ES-I3 (cell line): ENCODE results near the gene ADGRA1.

Source experiments
- H3K36me3 ChIP-seq: 2 replicates; pipeline ENCODE4 v1.6.1; 2013; ENCODE audit warnings: mild to moderate bottlenecking, low read length, control low read depth, moderate library complexity; ENCODE audit not compliant: insufficient read depth
- H3K4me1 ChIP-seq: 2 replicates; pipeline ENCODE4 v1.6.1; 2013; ENCODE audit warnings: mild to moderate bottlenecking, control low read depth, low read length; ENCODE audit not compliant: insufficient read depth
- H3K9ac ChIP-seq: 2 replicates; pipeline ENCODE4 v1.6.1; 2013; ENCODE audit warnings: low read depth, mild to moderate bottlenecking, low read length, moderate library complexity
- H3K9me3 ChIP-seq: 2 replicates; pipeline ENCODE4 v1.6.1; 2013; ENCODE audit warnings: mild to moderate bottlenecking, low read length, moderate library complexity; ENCODE audit not compliant: control insufficient read depth, insufficient read depth

Gene ADGRA1

DNA sequence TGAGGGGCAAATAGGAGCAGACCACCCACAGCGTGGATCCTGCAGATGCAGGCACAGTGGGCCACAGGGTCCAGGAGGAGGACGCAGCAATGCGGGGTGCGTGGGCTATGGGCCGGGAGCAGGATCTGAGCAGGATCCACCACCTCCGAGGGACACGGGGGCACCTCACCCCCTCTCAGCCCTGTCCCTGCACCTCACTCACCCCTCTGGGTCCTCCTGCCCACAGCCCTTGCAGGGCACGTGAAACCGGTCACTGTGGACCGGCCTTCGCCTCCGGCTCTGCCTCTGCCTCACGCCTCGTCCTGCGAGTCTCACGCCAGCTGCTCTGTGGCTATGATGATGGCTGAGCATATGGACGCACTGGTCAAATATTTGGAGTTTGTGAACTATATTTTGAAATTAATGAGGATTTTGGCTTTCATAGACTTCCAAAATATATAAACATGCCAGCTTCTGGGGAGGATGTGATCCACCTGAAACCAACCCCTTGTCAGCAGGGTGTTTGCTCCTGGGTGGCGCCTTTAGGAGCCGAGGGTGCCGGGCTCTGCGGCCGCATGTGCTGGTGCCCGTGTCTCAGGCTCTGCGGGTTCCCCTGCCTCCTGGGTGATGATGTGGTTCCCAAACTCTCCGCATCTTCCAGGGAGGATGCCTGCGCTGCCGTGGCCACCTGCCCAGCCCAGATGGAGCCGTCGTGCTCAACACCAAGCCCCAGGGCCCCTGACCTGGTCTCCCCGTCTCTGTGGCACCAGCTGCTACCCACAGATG lies 11.3 kb upstream of the ADGRA1 start:
- H3K9ac ChIP-seq = no peak overlapping the region
- H3K9me3 ChIP-seq = no peaks in the 10 kb centered on the region
- no peaks in the 10 kb centered on the region for H3K36me3 ChIP-seq
- H3K4me1 ChIP-seq = no peaks in the 10 kb centered on the region; the same call in 1 of the 2 replicates

DNA sequence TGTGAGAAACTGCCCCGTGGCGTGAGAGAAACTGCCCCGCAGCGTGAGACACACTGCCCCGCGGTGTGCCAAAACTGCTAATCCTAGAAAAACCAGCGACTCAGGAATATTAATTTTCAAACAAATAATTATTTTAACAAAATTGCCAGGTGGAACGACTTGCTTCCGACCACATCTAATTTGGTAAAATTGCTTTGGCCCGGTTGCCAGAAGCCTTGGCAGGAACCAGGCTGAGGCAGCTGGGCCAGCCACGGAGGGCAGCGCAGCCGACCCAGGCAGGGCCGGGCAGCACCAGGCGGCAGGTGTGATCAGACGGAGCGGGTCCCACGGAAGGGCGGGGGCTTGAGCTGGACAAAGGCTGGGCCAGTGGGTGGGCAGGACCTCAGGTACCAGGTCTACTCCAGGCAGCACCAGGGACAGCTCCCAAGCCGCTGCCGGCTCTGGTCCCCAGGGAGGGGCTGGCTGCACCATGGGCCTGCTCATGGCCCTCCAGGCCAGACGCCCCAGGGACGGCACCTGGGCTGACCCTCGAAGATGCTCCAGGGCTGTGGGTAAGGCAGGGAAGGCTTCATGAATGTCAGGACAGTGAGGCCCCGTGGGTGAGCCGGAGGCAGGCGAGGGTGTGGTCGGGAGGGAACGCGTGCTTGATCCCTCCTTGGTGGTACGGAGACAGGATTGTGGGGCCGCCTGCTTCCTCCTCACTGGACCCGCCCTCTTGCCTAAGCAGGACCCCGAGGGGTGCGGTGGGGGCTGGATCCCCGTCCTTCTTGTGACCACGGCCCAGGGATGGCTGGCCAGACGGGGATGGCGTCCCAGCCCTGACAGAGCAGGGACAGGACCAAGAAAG lies 7.7 kb upstream of the ADGRA1 start:
- no peaks in the 10 kb centered on the region for H3K36me3 ChIP-seq
- no peaks in the 10 kb centered on the region for H3K4me1 ChIP-seq
- H3K9me3 ChIP-seq = no peaks in the 10 kb centered on the region
- H3K9ac ChIP-seq = no peak overlapping the region

DNA sequence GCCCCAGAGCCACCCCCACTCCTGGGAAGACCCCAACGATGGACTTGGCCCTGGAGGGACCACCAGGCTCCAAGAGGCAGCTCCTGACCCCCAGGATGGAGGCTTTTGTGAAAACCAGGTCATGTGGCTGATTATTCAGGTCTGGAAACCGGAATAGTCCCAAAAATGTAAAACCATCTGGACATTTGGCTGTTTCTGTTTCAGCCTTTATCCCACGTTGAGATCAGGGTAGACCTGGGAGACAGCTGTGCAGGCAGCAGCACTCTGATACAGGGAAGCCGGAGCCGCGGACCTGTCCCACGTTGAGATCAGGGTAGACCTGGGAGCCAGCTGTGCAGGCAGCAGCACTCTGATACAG lies 7.1 kb upstream of the ADGRA1 start:
- Histone ChIP-seq H3K4me1 (no peaks in the 10 kb centered on the region), H3K9ac (no peak overlapping the region), H3K36me3 (no peaks in the 10 kb centered on the region), H3K9me3 (no peaks in the 10 kb centered on the region)

DNA sequence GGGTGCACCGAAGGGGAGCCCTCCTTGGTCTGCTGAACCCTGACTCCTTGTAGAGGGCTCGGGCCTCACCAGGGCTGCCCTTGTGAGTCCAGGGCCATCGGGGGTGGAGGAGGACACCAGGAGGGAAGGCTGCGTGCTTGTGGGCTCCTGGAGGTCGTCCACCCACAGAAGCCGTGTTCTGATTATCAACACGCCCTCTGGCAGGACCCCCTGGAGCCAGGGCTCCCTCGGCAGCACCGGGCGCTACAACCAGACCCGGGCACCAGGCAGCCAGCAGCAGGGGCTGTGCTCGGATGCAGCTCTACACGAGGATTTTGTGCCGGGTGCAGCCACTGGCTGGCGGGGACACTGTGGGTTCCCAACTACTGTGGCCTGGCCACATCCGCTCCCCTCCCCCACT lies 6.1 kb upstream of the ADGRA1 start:
- H3K4me1 ChIP-seq = no peaks in the 10 kb centered on the region
- H3K9ac ChIP-seq = no peak overlapping the region
- no peaks in the 10 kb centered on the region for H3K9me3 ChIP-seq
- H3K36me3 ChIP-seq = no peaks in the 10 kb centered on the region

DNA sequence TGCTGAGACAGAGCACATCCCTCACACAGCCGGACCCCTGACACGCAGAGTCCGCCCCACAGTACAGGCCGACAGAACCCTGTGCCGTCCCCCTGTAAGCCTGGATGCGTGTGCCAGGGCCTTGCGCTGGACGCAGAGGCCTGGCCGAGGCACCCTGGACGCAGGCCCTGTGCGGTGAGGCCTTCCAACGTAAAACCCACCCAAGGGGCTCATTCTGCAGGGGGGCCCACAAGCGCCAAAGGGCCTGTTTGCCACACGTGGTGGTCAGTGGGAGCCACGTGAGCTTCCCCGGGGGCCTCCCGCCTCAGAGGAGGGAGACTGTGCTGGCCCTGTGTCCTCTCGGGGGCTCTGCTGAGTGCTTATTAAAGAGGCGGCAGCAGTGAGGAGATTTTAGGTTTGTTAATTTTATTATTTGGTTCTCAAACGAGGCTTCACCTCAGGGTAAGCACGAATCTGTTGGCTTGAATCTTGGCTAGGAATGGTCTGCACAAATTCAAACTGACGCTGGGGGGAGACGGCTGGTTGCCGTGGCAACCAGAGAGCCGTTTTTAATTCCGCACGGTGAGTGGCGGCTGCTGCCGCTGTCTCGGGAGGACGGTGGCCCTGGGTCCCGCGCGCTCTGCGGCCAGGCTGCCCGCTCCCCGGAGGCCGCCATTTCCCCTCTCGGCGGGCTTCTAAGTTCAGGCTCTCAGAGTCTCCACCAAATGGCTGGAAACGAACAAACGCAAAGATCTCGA lies 4.9 kb upstream of the ADGRA1 start:
- no peaks in the 10 kb centered on the region for H3K9me3 ChIP-seq
- H3K9ac ChIP-seq = no peak overlapping the region
- H3K36me3 ChIP-seq = no peaks in the 10 kb centered on the region
- no peaks in the 10 kb centered on the region for H3K4me1 ChIP-seq

DNA sequence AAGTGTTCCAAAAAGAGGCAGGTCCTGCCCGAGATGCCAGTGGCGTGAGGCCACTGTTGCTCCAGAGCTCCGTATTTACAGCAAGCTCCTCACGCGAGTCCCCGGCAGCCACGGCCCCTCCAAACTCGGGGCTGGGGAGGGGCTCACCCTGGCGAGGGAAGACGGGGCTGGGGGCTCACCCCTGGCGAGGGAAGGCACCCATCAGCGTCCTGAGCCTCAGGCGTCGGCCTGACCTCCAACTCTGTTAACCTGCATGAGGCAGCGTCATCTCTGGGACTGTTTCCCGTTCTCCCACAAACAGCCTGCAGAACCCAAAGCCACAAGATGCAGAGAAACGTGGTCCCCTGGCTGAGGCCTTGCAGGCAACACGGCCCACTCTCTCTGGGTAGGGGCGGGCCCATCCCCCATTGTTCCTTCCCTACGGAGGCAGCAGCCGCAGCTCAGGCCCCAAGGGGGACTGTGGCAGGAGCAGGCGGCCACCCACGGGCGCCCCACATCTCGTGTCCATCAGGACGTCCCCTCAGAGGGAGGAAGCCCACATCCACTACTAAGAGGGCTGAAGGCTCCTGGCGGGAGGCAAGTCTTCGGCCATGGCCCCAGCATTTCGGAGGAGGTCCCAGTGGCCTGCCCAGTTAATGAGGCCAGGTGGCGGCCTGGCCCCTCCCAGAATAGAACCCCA lies 4.2 kb upstream of the ADGRA1 start:
- no peaks in the 10 kb centered on the region for H3K4me1 ChIP-seq
- H3K36me3 ChIP-seq = no peaks in the 10 kb centered on the region
- H3K9me3 ChIP-seq = no peaks in the 10 kb centered on the region
- H3K9ac ChIP-seq = no peak overlapping the region

DNA sequence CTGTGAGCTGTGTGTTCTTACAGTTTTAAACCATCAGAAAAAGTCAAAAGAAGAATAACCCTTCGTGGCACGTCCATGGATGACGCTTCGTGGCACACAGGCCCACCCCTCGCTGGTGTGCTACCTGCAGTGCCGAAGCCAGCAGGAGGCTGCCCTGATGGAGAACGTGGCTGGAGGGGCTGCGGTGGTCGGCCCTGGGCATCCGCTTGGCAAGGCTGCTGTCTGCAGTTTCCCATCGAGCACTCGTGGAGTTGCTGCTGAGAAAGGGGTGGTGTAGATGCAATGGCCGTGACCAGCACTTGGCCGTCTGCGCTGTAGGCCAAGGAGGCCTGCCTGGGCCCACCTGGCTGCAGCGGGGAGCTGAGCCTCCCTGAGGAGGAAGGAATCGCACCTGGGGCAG lies 3.2 kb upstream of the ADGRA1 start:
- Histone ChIP-seq H3K36me3 (no peaks in the 10 kb centered on the region), H3K9me3 (no peaks in the 10 kb centered on the region), H3K9ac (no peak overlapping the region), H3K4me1 (no peaks in the 10 kb centered on the region)

DNA sequence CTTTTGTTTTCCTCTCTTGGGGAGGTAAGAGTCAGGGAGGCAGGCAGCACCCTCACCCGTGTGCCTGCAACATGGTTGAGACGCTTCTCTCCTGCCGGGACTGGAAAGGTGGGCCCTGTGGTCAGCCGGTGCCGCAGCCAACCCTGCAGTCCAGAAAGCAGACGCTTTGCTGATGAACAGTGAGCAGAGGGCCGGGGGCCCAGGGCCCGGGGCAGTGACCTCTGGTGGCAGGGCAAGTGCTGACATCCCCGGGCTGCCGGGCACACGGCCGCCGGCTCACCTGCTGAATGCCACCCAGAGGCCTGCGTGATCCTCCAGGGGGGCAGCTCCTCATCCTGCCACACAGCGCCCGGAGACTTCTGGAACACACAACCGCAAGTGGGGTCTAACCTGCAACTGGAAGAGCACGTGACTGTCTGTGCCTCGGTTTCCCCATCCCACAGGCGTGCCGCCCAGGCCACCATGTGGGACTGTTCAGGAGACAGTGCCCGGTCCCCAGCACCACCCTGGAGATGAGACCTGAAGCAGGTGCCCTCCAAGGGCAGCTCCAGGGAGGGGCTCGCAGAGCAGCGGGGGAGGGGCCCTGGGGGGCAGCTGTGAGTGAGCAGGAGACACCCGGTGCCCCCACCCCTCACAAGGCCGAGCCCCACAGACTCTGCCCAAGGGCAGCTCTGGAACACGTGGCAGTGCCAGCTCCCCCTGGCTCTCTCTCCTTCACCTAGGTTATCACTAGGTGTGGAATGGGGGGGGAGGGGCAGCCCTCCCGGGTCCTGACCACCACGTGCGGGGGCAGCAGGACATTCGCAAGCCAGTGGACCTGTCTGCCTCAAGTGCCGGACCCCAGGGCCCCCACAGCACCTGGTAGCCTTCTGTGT lies 2.2 kb upstream of the ADGRA1 start:
- H3K4me1 ChIP-seq = no peaks in the 10 kb centered on the region
- H3K36me3 ChIP-seq = no peaks in the 10 kb centered on the region
- H3K9me3 ChIP-seq = no peaks in the 10 kb centered on the region
- no peak overlapping the region for H3K9ac ChIP-seq

DNA sequence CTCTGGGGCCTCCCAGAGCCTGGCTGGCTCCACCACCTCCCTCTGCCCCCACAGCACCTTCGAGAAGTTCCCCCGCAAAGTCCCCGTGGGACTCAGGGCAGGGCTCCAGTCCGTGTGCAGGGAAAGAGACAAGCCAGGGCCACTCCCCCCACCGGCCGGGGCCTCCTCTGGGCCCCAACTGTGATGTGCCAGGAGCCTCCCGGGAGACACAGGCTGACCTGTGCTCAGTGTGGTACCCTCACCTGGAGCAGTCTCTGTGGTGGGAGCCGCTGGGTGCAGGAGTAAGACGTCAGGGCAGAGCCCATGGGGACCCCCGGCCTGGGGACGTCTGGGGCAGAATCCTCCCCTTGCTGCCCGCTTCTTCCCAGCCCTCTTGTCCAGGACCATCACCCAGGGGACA lies 1.5 kb upstream of the ADGRA1 start:
- Histone ChIP-seq H3K9ac (no peak overlapping the region), H3K36me3 (no peaks in the 10 kb centered on the region), H3K4me1 (no peaks in the 10 kb centered on the region)

DNA sequence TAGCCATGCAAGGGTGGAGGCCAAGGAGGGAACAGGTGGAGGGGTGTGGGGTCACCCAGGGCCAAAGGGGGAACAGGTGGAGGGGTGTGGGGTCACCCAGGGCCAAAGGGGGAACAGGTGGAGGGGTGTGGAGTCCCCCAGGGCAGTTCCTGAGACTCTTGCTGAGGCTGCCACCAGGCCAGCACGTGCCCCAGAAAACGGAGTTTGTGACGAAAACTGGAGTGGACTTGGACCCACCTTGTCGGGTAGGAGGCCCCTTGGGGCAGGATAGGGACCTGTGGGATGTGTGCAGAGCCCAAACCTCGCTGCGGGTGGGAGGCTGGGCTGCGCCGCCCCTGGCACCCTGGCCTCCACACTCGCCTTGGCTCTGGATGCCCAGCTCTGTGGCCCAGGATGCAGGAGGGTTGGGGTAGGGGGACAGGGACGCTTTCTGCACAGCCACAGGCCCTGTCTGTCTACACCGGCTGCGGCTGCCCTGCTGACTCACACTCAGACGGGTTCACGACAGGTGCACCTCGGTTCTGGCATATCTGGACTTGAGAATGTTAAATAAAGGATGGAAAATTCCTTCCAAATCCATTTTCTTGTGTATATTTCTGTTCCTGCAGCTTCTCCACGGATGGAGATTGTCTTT lies 562 bp upstream of the ADGRA1 start:
- no peaks in the 10 kb centered on the region for H3K4me1 ChIP-seq
- no peaks in the 10 kb centered on the region for H3K36me3 ChIP-seq
- H3K9me3 ChIP-seq = no peaks in the 10 kb centered on the region
- peak overlapping the region; percentile 53; the same call in 1 of the 2 replicates for H3K9ac ChIP-seq

More for the DNA sequence above, 1.5 kb upstream of the ADGRA1 start:
- H3K9me3 ChIP-seq = no peaks in the 10 kb centered on the region

DNA sequence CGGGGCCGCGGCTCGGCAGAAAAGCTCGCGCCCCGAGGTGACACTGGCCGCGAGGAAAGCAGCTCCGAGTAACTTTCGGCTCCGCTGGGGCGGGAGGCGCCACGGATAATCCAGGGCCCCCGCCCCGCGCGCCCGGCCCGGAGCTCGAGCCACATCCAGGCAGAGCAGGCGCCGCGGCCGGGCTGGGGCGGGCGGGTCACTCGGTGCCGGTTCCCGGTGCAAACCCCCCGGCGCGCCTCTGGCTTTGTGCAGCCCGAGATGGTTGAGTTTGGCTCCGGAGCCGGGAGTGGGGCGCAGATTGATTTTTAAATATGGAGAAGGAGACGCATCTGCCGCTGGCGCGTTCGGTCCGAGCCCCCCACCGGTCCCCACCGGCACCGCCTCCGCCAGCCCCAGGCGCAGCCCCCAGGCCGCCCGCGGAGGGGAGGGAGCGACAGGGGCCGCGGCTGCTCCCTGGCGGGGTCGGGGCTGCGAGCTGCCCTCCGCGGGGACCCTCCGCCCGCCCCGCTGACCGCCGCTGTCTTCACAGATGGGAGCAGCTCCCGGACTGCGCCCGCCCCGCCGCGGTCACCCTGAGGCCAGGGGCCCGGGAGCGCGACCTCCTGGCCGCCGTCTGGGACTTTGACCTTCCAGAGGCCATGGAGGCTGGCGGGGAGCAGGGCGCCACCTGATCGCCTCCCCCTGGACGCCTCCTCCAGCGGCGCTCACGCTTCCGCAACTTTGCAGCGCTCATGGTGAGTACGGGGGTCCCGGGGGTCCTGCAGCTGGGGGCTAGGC lies 643 bp downstream of the ADGRA1 start:
- H3K4me1 ChIP-seq = no peaks in the 10 kb centered on the region
- no peaks in the 10 kb centered on the region for H3K9me3 ChIP-seq
- H3K36me3 ChIP-seq = no peaks in the 10 kb centered on the region
- peak overlapping the region; percentile 53 for H3K9ac ChIP-seq

DNA sequence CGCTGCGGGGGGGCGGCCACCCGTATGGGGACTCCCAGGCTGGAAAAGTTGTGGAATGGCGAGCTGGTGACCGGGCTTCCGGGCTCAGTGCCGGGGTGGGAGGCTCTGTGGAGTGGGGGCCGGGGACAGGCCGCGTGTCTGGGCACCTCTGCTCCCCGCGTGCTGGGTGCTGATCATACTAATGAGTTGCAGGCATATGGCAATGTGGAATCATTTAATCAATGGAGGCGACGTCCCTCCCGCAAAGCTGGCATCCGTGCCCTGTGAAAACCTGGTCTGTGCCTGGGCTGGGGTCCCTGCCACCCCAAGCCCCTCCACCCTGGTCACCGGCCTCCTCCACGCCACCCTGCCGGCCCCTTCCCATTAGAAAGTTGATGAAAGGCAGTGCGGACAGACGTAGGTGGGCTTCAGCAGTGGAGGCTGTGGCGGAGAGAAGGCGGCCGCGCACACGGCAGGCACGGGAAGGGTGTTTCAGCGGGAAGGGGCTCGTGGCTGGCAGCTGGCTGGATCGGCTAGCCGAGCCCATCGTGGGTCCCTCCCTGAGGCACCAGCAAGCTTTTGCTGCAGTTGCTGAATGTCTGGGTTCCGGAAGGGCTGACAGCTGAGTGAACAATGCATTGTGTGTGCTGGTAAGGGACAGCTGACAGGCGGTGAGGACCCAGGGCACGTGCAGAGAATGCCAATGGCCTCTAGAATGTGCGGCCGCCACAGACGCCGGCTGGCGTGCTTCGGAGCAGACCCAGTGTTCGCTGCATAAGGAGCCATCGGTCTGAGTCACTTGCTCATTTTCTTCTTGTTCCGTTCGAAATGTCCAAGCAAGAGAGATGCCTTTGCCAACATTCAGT lies 1.5 kb downstream of the ADGRA1 start:
- Histone ChIP-seq H3K36me3 (no peaks in the 10 kb centered on the region), H3K9ac (no peak overlapping the region; the same call in 1 of the 2 replicates), H3K9me3 (no peaks in the 10 kb centered on the region)

More for the DNA sequence above, 1.5 kb downstream of the ADGRA1 start:
- no peaks in the 10 kb centered on the region for H3K4me1 ChIP-seq
